Astrocyte (in vitro differentiated cells and primary cell): ENCODE measurements around the gene SMIM24.

Source experiments
- CTCF ChIP-seq: IDR thresholded peaks from 2 replicates; pipeline ENCODE4 v1.5.1; 2011; ENCODE audit warnings: low read depth, mild to moderate bottlenecking, inconsistent platforms, low read length, moderate library complexity; ENCODE audit not compliant: insufficient read depth
- EZH2 ChIP-seq: IDR thresholded peaks from 2 replicates; pipeline ENCODE4 v1.6.1; 2012; ENCODE audit warnings: mild to moderate bottlenecking, low read length, inconsistent platforms; ENCODE audit not compliant: insufficient read depth

GRCh38 chr19:3523361-3524077 lies 43.2 kb upstream of the SMIM24 start:
- TF ChIP-seq CTCF: no peak
- TF ChIP-seq EZH2: no peak
